Measurements from ENCODE around the gene CDK19.
"Not testable (repeated sequence)": the region's sequence is repeated elsewhere in the genome, so short reads cannot be mapped to it uniquely, and the experiment has no call there.

Gene CDK19

DNA sequence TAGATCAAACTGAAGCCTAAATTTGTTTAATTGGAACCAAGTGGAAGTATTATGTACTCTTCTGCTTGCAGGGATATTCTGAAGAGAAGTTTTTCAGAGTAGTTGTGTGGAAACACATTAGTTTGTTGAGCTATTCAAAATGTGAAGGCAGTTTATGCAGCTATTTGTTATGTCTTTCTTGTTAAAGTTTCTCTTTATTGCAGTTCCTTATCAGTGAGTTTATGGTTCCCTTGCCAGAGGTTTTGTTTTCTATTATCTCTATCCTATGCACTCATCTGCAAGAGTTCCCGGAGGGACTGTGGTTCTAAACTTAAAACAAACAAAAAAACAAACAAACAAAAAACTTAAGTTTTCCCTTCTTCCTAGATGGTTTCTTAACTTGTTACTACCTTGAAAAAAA lies 195.2 kb downstream of the CDK19 start:
- no peak for DNase-seq (ENCODE audit: low spot score)

GRCh38 chr6:110619275-110619908 lies 195.9 kb downstream of the CDK19 start:
- DNase-seq (ENCODE audit: low spot score) = no peak

GRCh38 chr6:110618591-110619267 lies 196.5 kb downstream of the CDK19 start:
- DNase-seq (ENCODE audit: low spot score) = no peak

- no peak for DNase-seq (ENCODE audit: low spot score)
Observed at GRCh38 chr6:110617057-110617456, 198.2 kb downstream of the CDK19 start.

- DNase-seq (ENCODE audit: low spot score) = no peak
Observed at GRCh38 chr6:110615722-110616121, 199.5 kb downstream of the CDK19 start.

DNA sequence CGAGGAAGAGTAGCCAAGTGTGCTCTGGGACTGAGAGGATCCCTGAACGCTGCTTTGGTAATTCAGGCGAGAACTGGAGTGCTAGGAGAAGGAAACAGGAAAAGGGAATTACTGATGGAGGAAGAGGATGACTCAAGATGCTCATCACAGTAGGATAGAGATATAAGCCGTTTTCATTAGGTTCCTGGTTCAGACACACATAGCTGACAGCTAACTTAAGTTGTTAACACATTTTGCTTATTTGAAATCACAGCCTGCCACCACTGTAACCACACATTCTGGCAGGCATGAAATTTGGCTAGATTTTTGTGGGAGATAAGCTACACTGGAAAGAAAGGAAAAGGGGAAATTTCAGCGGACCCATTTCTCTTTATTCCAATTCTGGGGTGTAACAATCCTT lies 200.7 kb downstream of the CDK19 start:
- no peak for DNase-seq (ENCODE audit: low spot score)

DNA sequence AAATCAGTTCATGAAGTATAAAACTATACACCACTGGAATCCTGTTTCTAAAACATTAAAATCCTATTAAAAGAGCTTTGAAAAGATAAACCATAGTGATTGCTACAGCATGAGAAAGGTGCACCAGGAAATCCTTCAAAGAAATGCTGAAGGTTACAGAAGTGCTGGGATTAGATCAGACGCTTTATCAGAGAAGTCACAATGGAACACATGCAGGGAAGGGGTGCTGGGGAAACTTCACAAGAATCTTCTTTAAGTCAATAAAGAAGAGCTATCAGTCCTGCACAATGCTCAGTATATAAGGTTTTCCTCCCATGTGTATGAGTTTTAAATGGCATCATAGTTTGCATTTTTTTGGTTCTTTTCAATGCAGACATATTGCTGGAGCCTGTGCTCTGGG lies 201.2 kb downstream of the CDK19 start:
- no peak for DNase-seq (ENCODE audit: low spot score)

DNA sequence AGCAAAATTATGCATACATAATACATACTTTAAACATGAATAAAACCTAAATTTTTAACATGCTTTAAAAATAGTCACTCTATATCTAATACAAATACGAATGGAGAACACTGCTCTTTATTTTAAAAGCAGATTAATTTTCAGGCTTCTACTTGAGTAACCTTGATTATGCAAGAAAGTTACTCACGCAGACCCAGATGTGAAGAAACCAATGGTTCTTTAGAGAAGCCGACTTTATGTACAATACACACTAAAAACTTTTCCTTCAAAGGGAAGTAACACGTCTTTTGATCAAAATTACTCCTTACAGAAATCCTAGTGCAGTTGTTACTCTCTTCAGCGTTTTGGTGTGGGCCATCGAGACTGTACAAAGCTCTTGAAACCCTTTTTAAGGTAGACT lies 201.9 kb downstream of the CDK19 start:
- DNase-seq (ENCODE audit: low spot score) = no peak

DNA sequence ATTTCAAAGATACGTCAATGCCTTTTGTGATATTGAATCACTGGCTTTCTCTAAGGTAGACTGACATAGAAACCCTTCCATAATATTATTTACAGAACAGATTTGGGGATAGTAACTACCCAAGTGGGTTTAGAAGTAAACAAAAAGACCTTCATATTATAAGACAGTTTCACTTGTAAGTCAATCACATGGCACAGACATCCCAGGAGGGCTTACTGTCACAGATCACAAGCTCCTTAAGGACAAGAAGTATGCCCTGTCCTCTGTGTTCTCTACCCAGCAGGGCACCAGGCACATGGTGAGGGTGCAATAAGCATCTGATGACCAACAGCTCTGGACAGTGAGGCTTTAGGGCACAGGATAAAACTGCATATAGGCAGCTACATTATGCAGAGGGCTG lies 203.0 kb downstream of the CDK19 start:
- no peak for DNase-seq (ENCODE audit: low spot score)

GRCh38 chr6:110609101-110609500 lies 206.2 kb downstream of the CDK19 start:
- no peak for DNase-seq (ENCODE audit: low spot score)

- DNase-seq (ENCODE audit: low spot score) = no peak
Observed at GRCh38 chr6:110608151-110608550, 207.1 kb downstream of the CDK19 start.

GRCh38 chr6:110606151-110606550 lies 209.1 kb downstream of the CDK19 start:
- DNase-seq (ENCODE audit: low spot score) = no peak

GRCh38 chr6:110600640-110601039 lies 214.6 kb downstream of the CDK19 start:
- not testable (repeated sequence) for DNase-seq (ENCODE audit: low spot score)

GRCh38 chr6:110597761-110598160 lies 217.5 kb downstream of the CDK19 start:
- DNase-seq (ENCODE audit: low spot score) = no peak

- DNase-seq (ENCODE audit: low spot score) = no peak
Observed at GRCh38 chr6:110596354-110596753, 218.9 kb downstream of the CDK19 start.

DNA sequence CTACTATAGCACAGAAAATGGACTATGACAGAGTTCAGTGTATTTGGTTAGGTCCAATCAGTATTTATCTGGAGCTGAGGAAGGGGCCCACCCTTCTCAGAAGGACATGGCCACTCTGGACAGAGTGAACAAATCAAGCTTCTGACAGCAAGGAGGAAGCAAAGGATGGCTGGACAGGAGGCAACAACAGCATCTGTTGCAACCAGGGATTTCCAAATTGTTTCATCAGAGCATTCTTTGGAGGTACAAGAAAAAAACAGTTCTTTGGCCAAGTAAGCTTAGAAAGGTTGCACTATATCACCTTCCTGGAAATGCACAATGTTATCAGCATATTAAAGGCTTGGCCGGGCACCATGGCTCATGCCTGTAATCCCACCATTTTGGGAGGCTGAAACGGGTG lies 220.2 kb downstream of the CDK19 start:
- no peak for DNase-seq (ENCODE audit: low spot score)

DNA sequence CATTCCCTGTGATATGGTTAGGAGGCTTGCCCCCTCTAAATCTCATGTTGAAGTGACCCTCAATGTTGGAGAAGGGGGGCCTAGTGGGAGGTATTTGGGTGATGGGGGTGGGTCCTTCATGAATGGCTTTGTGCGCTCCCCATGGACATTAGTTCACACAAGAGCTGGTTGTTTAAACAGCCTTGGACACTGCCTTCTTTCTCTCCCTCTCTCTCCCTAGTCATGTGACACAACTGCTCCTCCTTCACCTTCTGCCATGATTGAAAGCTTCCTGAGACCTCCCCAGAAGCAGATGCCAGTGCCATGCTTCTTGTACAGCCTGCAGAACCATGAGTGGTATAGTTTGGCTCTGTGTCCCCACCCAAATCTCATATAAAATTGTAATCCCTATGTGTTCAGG lies 221.6 kb downstream of the CDK19 start:
- no peak for DNase-seq (ENCODE audit: low spot score)

DNA sequence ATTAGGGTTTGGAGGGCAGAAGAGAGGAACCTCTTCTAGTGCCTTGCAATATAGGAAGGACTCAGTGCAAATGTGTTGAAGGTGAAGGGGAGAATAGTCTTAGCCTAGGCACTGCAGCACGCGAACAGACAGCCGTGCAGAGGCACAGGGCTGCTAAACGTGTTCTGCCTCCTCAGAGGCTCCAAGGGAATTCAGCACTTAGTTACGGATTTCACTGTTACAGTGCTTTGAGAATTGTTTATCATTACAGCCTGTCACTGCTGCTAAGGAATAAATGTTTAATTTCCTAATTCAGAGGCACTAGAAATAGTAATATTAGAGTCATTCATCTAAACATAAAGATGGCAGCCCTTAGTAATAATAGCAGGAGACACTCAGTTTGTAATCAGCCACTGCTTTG lies 222.5 kb downstream of the CDK19 start:
- no peak for DNase-seq (ENCODE audit: low spot score)

- DNase-seq (ENCODE audit: low spot score) = no peak
Observed at GRCh38 chr6:110590821-110591351, 224.4 kb downstream of the CDK19 start.

- DNase-seq (ENCODE audit: low spot score) = no peak
Observed at GRCh38 chr6:110589865-110590513, 225.3 kb downstream of the CDK19 start.

- no peak for DNase-seq (ENCODE audit: low spot score)
Observed at GRCh38 chr6:110587328-110587727, 227.9 kb downstream of the CDK19 start.

GRCh38 chr6:110581679-110582078 lies 233.6 kb downstream of the CDK19 start:
- DNase-seq (ENCODE audit: low spot score) = no peak

DNA sequence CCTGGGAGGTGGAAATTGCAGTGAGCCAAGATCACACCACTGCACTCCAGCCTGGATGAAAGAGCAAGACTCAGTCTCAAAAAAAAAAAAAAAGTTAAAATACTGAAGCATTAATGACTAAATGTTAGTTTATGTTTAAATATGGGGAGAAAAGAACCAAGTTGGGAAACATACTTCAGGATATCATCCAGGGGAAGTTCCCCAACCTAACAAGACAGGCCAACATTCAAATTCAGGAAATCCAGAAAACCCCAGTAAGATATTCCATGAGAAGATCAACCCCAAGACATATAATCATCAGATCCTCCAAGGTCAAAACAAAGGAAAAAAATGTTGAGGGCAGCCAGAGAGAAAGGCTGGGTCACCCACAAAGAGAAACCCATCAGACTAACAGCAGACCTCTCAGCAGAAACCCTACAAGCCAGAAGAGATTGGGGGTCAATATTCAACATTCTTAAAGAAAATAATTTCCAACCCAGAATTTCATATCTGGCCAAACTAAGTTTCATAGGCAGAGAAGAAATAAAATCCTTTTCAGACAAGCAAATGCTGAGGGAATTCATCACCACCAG lies 237.6 kb downstream of the CDK19 start:
- not testable (repeated sequence) for DNase-seq (ENCODE audit: low spot score)
